Mammary epithelial cell (primary cell): ENCODE data around the gene CHMP1A.

ENCODE experiments used
- CTCF ChIP-seq, 2 donors: IDR thresholded peaks in 1 of 2; conservative IDR thresholded peaks in 1 of 2; 2 replicates each; pipeline ENCODE4 v1.5.1; 2011 to 2012; ENCODE audit warnings: inconsistent platforms in 2 of 2, low read length in 2 of 2, mild to moderate bottlenecking in 2 of 2, control low read depth in 1 of 2, low read depth in 1 of 2; ENCODE audit not compliant: insufficient read depth in 1 of 2; ENCODE audit errors: extremely low read depth in 1 of 2
- EZH2 ChIP-seq: IDR thresholded peaks from 2 replicates; pipeline ENCODE4 v1.6.1; 2012; ENCODE audit warnings: low read length, inconsistent platforms, borderline replicate concordance

- TF ChIP-seq CTCF (conservative IDR thresholded peaks at IDR 0.05 in 1 of 2, IDR thresholded peaks at IDR 0.05 in 1 of 2; ENCODE audit: extremely low read depth in 1 of 2, insufficient read depth in 1 of 2, low read depth in 1 of 2, low read length in 2 of 2): no peak
- TF ChIP-seq EZH2: no peak
Observed at GRCh38 chr16:89643769-89644300, 13.7 kb downstream of the CHMP1A start.
